ENCODE measurements around the gene PRH2.

DNA sequence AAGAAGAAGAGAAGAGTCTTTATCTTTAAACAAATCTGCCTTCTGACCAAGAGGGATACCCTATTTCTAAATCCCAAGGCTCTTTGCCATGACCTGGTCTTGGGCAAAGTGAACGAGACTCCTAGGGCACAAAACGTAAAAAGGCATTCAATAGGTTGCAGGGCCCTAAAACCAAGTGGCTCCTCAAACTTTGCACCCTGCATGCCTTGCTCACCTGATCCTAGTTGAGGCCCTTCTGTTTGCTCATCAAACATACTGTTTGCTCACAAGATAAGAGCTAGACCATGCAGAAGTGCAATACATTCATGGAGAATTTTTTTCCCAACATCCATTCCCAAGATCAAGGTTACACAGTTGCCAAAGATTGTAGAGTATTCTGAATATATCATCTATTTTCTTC is 37.1 kb upstream of the PRH2 start:
- TF ChIP-seq, protein P1, sequence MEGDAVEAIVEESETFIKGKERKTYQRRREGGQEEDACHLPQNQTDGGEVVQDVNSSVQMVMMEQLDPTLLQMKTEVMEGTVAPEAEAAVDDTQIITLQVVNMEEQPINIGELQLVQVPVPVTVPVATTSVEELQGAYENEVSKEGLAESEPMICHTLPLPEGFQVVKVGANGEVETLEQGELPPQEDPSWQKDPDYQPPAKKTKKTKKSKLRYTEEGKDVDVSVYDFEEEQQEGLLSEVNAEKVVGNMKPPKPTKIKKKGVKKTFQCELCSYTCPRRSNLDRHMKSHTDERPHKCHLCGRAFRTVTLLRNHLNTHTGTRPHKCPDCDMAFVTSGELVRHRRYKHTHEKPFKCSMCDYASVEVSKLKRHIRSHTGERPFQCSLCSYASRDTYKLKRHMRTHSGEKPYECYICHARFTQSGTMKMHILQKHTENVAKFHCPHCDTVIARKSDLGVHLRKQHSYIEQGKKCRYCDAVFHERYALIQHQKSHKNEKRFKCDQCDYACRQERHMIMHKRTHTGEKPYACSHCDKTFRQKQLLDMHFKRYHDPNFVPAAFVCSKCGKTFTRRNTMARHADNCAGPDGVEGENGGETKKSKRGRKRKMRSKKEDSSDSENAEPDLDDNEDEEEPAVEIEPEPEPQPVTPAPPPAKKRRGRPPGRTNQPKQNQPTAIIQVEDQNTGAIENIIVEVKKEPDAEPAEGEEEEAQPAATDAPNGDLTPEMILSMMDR (IDR thresholded peaks at IDR 0.05), result no peak
- TF ChIP-seq POLR2A (IDR thresholded peaks at IDR 0.05), result no peak
- no peak for TF ChIP-seq POLR2AphosphoS5 (IDR thresholded peaks at IDR 0.05; ENCODE audit: insufficient read depth in 1 of 2, low read depth in 1 of 2)

All from vagina (tissue), 2 donors.